ENCODE measurements around the gene MTPN. TPM values are rescaled to one million over a fixed set of nuclear protein-coding genes. Genes with fewer than 3 reads are reported as not detected.

Gene MTPN
- total RNA-seq, 5 donors from 2014 or later (not counting 1 experiment from before 2014, with no cell fraction given): 74.2 to 96.3 (median 84.1) TPM

DNA sequence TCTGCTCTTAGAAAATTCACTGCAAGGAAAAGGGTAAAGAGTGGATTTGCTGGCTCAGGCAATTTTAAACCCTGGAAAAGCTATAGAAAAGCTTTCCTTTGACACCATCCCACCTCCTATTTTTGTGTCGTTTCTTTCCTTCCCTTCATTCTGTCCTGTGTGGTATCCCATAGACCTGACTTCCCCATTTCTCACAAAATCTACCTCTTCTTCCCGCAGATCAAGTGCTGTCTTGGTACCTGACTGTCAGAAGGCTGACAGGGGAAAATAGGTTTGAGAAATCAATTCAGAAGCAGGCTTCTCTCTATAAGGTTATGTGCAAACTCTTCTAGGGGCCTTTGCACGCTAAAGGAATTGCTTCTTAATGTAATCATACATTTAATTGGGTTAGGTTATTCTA is 98.9 kb downstream of the MTPN start:
- peaks cover 12 to 14% of the 10 kb centered on the region in 2 donors for H3K27me3 Mint-ChIP-seq
- ATAC-seq (replicated peaks in 1 of 4) (no peak), DNase-seq (no peak)
- H3K9me3 Mint-ChIP-seq: no peaks in the 10 kb centered on the region
- no peaks in the 10 kb centered on the region for H3K36me3 Mint-ChIP-seq
- ChIA-PET CTCF (no interaction called here), POLR2A (no interaction called here)
- Histone ChIP-seq H3K4me3 (ENCODE audit: control insufficient read depth in 1 of 2, extremely low read depth in 1 of 2, low read length in 1 of 2) (no peak overlapping the region), H3K27ac (ENCODE audit: low read length) (no peak overlapping the region), H3K9me3 (no peaks in the 10 kb centered on the region), H3K27me3 (replicated peaks in 1 of 2; ENCODE audit: control insufficient read depth in 2 of 2, extremely low read depth in 1 of 2, insufficient read depth in 2 of 2, low read length in 1 of 2) (no peaks in the 10 kb centered on the region), H3K4me1 (ENCODE audit: control insufficient read depth in 1 of 2, extremely low read depth in 1 of 2, insufficient read depth in 2 of 2, low read length in 2 of 2) (no peaks in the 10 kb centered on the region), H3K36me3 (ENCODE audit: control insufficient read depth in 2 of 2, extremely low read depth in 1 of 2, insufficient read depth in 1 of 2, low read length in 1 of 2) (no peaks in the 10 kb centered on the region)
- H3K4me3 Mint-ChIP-seq: no peak overlapping the region
- no peaks in the 10 kb centered on the region for H3K4me1 Mint-ChIP-seq
- no peak overlapping the region for H3K27ac Mint-ChIP-seq
- WGBS (ENCODE audit: insufficient coverage): 33% methylated on average over 1 of the region's 3 CpGs

DNA sequence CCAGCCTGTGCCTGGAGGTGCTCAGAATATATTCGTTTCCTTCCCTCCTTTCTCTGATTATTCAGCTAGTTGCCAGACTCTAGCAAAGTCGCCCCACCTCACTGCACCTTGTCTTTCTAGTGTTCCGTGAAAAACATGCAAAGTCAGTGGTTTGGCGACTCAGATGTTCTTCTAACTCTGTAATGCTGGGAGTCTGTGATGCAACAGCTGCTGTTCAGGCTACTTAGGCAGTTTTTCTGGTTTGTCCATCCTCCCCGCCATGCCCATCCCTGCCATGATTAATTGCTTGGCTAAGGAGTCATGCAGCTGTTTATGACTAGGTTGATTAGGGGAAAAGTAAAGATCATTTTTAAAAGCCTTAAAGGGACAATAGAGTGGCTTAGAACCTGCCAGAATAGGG is 99.4 kb downstream of the MTPN start:
- H3K9me3 Mint-ChIP-seq: no peaks in the 10 kb centered on the region
- ChIA-PET CTCF (no interaction called here), POLR2A (no interaction called here)
- H3K9me3 ChIP-seq: no peaks in the 10 kb centered on the region
- H3K4me3 ChIP-seq (ENCODE audit: control insufficient read depth in 1 of 2, extremely low read depth in 1 of 2, low read length in 1 of 2): no peak overlapping the region
- H3K4me1 Mint-ChIP-seq: no peaks in the 10 kb centered on the region
- H3K27me3 Mint-ChIP-seq: peaks cover 12 to 14% of the 10 kb centered on the region in 2 donors
- no peak overlapping the region for H3K27ac Mint-ChIP-seq
- ATAC-seq (replicated peaks in 1 of 4) (no peak), DNase-seq (no peak)
- no peaks in the 10 kb centered on the region for H3K36me3 ChIP-seq (ENCODE audit: control insufficient read depth in 2 of 2, extremely low read depth in 1 of 2, insufficient read depth in 1 of 2, low read length in 1 of 2)
- H3K27ac ChIP-seq (ENCODE audit: low read length): no peak overlapping the region
- no peaks in the 10 kb centered on the region for H3K36me3 Mint-ChIP-seq
- H3K27me3 ChIP-seq (replicated peaks in 1 of 2; ENCODE audit: control insufficient read depth in 2 of 2, extremely low read depth in 1 of 2, insufficient read depth in 2 of 2, low read length in 1 of 2): no peaks in the 10 kb centered on the region
- H3K4me3 Mint-ChIP-seq: no peak overlapping the region
- H3K4me1 ChIP-seq (ENCODE audit: control insufficient read depth in 1 of 2, extremely low read depth in 1 of 2, insufficient read depth in 2 of 2, low read length in 2 of 2): no peaks in the 10 kb centered on the region
- 82% methylated on average over 2 of the region's 5 CpGs for WGBS (ENCODE audit: insufficient coverage)

Other genes with a start within 250 kb of the MTPN start
- gene SLC13A4, start 249.2 kb downstream of the MTPN start, total RNA-seq: not detected
- not detected for gene FAM180A, start 228.5 kb downstream of the MTPN start, total RNA-seq